GM12891 (cell line): Measurements from ENCODE around the gene CYP27B1.

Experiments
- PAX5 ChIP-seq: IDR thresholded peaks from 2 replicates; pipeline ENCODE4 v1.6.1; 2011; ENCODE audit warnings: low read length, moderate library complexity, mild to moderate bottlenecking; ENCODE audit not compliant: insufficient read depth, severe bottlenecking
- POLR2A ChIP-seq: IDR thresholded peaks from 2 replicates; pipeline ENCODE4 v1.6.1; 2011; ENCODE audit warnings: low read depth, low read length, control low read depth
- POLR2AphosphoS5 ChIP-seq: IDR thresholded peaks from 2 replicates; pipeline ENCODE4 v1.6.1; 2011; ENCODE audit warnings: low read depth, low read length, control low read depth
- POU2F2 ChIP-seq: IDR thresholded peaks from 2 replicates; pipeline ENCODE4 v1.6.1; 2011; ENCODE audit warnings: low read depth, mild to moderate bottlenecking, control low read depth, low read length, moderate library complexity
- TAF1 ChIP-seq: IDR thresholded peaks from 2 replicates; pipeline ENCODE4 v1.6.1; 2011; ENCODE audit warnings: low read depth, low read length, control low read depth

GRCh38 chr12:57795354-57795753 lies 28.5 kb upstream of the CYP27B1 start:
- TF ChIP-seq POLR2A (no peak), POLR2AphosphoS5 (no peak), TAF1 (no peak), PAX5 (no peak), POU2F2 (no peak)
